GM12872 (cell line): ENCODE measurements around the gene ZC3H10.

Experiments
- TF ChIP-seq, protein P1 (sequence below): IDR thresholded peaks from 3 replicates; pipeline ENCODE4 v1.5.1; 2011; ENCODE audit warnings: low read depth, mild to moderate bottlenecking, low read length, moderate library complexity; ENCODE audit not compliant: insufficient read depth

The ZC3H10 gene

DNA sequence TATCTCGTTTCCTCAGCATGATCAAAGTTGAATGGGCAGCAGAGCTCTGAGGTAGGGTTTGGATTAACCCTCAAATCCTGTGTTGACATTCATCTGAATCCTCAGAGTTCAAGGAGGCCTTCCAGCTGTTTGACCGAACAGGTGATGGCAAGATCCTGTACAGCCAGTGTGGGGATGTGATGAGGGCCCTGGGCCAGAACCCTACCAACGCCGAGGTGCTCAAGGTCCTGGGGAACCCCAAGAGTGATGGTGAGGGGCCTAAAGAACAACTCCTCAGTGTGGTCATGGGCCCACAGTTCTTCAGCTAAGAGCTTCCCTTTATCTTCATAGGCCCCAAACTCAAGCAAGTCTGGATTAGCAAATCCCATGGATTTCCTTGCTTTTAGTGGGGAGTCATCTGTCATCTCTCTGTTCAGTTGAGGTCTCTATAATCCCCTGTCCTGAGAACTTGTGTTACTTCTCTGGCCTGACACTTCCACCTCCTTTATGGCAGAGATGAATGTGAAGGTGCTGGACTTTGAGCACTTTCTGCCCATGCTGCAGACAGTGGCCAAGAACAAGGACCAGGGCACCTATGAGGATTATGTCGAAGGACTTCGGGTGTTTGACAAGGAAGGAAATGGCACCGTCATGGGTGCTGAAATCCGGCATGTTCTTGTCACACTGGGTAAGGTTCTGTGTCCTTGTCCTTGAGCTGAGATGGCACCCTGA, 41.6 kb downstream of the ZC3H10 start:
- TF ChIP-seq, protein P1, sequence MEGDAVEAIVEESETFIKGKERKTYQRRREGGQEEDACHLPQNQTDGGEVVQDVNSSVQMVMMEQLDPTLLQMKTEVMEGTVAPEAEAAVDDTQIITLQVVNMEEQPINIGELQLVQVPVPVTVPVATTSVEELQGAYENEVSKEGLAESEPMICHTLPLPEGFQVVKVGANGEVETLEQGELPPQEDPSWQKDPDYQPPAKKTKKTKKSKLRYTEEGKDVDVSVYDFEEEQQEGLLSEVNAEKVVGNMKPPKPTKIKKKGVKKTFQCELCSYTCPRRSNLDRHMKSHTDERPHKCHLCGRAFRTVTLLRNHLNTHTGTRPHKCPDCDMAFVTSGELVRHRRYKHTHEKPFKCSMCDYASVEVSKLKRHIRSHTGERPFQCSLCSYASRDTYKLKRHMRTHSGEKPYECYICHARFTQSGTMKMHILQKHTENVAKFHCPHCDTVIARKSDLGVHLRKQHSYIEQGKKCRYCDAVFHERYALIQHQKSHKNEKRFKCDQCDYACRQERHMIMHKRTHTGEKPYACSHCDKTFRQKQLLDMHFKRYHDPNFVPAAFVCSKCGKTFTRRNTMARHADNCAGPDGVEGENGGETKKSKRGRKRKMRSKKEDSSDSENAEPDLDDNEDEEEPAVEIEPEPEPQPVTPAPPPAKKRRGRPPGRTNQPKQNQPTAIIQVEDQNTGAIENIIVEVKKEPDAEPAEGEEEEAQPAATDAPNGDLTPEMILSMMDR = no peak

DNA sequence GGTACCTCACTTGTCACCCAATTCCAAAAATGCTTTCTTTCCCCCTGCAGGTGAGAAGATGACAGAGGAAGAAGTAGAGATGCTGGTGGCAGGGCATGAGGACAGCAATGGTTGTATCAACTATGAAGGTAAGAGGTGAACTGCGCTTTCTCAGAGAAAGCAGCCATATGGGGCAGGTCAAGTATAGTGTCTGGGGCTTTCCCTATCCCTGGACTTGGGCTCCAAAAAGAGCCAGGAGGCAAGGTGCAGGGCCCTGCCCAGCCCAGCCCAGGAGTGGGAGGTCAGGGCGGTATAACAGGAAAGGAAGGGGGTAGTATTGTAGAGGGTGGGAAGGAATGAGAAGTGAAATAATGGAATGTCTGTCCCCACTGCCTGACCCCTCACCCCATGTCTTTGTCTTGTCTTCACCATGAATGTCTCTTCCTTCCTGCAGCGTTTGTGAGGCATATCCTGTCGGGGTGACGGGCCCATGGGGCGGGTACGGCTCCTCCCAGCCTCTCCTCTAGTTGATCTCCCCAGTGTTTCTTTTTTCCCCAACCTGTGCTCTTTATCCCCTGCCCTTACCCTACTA, 42.2 kb downstream of the ZC3H10 start:
- TF ChIP-seq, protein P1 = no peak

DNA sequence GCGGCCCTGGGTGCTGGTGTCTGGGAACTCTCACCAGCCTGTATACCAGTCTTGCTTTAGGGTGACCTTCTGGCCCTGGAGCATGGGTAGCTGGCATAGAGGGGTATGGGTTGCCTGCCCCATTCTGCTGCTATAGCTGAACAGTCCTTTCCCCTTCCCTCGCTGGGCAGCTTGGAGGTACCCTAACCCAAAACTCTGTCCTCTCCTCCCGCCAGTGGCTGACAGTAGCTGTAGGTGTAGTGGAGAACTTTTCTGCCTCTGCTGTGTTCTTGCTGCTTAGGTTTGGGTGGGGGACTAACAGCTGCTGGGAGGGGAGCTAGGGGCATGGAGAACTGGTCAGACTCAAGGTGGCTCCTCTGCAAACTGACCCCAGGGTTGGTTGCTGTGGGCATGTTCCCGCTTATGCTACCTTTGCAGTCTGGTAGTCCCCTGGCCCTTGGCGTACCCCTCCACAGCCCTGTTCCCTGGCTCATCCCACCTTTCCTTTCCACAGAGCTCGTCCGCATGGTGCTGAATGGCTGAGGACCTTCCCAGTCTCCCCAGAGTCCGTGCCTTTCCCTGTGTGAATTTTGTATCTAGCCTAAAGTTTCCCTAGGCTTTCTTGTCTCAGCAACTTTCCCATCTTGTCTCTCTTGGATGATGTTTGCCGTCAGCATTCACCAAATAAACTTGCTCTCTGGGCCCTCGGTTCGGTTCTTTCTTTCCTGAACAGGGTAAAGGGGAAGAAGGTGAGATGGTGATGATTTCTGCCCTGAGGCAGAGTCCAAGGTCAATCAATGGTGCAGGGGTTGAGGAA, 43.0 kb downstream of the ZC3H10 start:
- TF ChIP-seq, protein P1 = no peak

DNA sequence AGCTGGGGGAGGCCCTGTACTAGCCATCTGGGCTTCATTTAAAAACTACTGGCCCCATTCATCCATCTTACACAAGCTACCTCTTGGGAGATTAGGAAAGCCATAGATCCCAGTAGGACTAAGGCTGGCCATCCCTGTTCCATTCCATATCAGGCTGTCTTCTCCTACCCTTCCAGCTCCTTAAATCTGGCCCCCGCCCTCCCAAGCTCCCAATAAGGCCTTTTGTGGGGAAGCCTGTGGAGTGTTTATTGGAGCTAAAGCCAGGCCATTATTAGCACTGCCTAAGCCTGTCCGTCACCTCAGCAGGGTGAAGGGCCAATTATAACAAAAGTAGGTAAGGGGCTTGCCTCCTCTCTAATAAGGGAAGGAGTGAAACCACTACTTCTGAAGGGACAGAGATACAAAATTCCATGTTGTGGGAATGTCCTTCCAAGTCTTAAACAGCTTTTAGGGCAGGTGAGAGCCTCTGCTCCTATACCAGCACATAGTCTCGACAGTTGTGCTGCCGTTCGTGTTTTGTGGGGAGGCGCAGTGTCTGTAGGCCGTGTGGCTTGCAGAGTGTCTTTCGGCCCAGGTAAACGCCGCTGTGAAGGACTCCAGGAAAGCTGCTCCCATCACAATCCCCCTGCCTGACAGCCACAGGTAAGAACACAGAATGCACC, 43.8 kb downstream of the ZC3H10 start:
- TF ChIP-seq, protein P1 = no peak

DNA sequence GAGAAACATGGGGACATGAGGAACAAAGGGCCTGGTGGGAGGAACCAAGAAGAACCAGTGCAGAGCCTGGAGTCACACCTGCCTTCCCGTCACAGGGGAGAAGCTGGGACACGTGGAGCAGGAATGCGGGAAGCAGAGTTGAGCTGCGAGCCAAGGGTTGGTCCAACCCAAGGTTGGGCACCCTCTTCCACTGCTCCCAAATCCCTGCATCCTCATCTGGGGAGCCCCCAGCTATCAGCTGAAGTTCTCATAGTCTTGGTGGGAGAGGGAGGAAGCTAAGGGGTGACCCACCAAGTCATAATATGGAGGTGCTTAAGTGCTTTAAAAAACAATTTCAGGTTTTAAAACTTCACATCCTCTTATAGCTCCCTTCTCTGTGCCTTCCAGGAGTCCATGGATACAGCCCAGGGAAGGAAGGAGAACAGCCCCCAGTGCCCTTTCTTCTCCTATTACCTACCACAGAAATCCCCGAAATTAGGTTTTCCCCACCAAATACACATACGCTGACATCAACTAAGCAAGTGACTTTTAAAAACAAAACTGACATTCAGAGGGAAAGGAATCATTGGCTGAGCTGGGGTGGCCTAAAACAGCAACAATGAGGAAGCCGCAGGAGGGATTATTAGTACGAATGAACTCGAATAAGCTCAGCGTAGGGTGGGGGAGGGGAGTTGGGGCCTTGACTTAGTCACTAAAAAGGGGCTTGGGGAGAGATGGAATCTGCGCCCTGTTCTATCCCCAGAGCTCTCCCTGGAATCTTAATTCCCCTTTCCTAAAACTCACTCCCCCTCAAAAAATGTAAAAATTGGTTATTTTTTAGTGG, 44.6 kb downstream of the ZC3H10 start:
- TF ChIP-seq, protein P1 = no peak

DNA sequence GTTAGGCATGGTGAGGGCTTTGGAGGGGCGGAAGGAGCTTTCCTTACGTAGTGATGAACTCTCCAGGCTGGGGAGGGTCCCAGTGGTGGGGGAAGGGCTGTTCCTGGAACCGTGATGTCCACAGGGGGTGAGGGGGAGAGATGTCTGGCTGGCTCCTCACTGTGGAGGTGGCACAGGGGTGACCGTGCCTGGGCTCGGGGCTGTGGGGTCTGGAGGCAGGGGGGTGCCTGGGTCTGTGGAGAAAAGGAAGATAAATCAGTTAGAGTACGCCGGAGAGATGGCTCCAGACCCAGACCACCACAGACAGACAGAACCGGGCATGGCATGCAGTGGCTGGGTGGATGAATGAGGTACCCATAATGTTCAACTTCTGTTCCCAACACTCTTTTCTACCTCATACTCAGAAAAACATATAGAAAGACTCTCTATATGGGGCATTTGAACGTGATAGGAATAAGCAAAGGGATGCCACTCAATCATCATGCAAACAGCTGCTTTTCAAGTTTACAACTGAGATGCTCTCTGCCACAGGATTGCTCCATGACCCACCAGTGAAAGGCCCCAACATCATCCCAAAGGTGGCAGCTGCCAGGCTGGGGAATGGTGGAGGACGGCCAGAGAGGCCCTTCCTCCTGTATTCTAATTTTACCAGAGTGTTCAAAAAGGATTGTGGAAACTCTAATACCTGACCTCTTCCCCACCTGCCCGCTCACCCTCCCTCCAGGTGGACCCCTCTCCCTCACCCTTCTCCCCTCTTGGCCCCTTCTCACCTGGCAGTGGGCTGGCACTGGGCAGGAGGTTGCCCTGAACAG, 45.7 kb downstream of the ZC3H10 start:
- TF ChIP-seq, protein P1 = no peak
